Cardiac fibroblast (primary cell): ENCODE results near the gene MS4A8.

Experiments
- DNase-seq, 2 donors: peaks; one replicate each; pipeline versions ENCODE4 v3.0.0 to v3.0.0-alpha.2; 2010; ENCODE audit warnings: low read depth in 2 of 2
- H3K4me3 ChIP-seq, 2 donors: replicated peaks in 1 of 2; 1 replicate in 1 of 2; 2 replicates in 1 of 2; pipeline ENCODE4 v1.5.1; 2011; ENCODE audit warnings: low read depth in 2 of 2, low read length in 2 of 2, mild to moderate bottlenecking in 2 of 2, moderate library complexity in 1 of 2
- TF ChIP-seq, protein P1 (sequence below): IDR thresholded peaks from one replicate; pipeline ENCODE4 v1.5.1; 2011; ENCODE audit warnings: low read depth, mild to moderate bottlenecking, low read length, inconsistent platforms

Gene MS4A8

DNA sequence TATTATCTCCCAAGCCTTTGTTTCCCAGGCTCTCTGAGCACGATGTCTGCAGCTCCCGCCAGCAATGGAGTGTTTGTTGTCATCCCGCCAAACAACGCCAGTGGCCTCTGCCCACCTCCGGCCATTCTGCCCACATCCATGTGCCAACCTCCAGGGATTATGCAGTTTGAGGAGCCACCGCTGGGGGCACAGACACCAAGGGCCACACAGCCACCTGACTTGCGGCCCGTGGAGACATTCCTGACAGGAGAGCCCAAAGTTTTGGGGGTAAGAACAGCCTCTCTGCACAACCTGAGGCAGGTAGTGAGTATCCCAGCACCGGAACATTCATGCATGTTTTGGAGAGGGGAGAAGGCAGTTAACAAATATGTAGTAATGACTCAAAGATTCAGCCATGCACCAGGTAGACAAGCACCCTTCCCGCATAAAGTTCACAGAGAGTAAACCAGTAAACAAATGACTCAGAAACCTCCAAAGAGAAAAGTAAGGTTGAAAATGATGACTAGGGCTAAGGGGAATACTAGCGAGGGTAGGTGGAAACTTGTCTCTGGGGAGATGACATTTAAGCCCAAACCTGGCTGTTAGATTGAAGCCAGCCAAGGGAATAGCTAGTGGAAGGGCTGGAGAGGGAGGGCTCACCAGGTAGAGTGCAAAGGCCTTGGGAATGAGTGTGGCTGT is 64.4 kb downstream of the MS4A8 start:
- DNase-seq, result no peak
- H3K4me3 ChIP-seq, result no peak overlapping the region
- TF ChIP-seq, protein P1, sequence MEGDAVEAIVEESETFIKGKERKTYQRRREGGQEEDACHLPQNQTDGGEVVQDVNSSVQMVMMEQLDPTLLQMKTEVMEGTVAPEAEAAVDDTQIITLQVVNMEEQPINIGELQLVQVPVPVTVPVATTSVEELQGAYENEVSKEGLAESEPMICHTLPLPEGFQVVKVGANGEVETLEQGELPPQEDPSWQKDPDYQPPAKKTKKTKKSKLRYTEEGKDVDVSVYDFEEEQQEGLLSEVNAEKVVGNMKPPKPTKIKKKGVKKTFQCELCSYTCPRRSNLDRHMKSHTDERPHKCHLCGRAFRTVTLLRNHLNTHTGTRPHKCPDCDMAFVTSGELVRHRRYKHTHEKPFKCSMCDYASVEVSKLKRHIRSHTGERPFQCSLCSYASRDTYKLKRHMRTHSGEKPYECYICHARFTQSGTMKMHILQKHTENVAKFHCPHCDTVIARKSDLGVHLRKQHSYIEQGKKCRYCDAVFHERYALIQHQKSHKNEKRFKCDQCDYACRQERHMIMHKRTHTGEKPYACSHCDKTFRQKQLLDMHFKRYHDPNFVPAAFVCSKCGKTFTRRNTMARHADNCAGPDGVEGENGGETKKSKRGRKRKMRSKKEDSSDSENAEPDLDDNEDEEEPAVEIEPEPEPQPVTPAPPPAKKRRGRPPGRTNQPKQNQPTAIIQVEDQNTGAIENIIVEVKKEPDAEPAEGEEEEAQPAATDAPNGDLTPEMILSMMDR, result no peak

DNA sequence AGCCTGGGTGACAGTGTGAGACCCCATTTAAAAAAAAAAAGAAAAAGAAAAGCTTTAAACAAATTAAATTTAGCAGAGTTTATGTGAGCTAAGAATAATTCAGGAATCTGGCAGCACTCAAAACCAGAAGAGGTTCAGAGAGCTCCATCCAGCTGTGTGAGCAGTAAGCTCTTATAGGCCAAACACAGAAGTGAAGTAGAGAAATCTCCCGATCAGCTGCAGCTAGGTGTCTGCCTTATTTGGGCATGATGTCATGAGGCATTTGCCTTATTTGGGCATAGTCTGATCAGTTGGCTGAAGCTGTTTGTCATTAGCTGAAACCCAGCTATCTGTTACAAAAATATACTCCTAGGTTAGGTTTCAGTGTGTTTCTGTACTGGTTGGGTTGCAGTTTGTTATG is 65.5 kb downstream of the MS4A8 start:
- no peak for DNase-seq
- H3K4me3 ChIP-seq, result no peak overlapping the region
- TF ChIP-seq, protein P1, result no peak

DNA sequence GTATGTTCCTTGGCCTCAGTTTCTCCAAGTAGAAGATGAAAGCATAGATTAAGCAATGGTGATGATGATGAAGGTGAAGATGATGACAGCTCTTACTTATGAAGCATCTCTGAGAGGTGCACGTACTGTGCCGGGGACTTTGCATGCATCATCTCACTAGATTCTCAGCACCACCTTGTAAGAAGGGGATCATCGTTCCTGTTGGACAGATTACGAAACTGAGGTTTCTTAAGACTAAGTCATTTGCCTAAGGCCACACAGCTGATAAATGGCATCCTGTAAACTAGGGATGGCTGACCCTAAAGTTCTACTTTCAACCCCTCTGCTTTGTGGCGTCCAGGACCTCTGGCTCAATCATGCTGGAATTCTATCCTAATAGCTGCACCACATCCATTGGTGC is 65.9 kb downstream of the MS4A8 start:
- no peak for DNase-seq
- H3K4me3 ChIP-seq, result no peak overlapping the region
- TF ChIP-seq, protein P1, result no peak
